Activated CD4-positive, CD25-positive, alpha-beta regulatory T cell (primary cell): ENCODE results near the gene FABP1.

Experiments used
- DNase-seq, 4 experiments: peaks; one replicate each; lab custom pipeline; 2025; lab: John Stamatoyannopoulos, UW

The FABP1 gene

DNA sequence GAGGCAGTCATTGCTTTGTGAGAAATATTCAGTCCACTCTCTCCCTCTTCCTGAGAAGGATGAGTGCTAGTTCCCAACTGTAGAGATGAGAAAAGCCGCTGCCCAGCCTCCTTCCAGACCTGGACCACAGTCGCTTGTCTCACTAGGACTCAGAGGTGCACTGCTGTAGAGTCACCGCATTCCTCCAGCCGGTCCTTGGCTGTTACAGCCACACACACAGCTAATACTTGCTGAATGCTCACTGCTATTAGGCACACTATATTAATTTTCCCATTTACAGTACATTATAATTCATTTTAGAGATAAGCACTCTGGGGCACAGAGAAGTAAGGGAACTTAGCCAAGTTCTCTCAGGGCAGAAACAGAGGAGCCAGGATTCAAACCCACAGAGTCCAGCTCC is 10.0 kb upstream of the FABP1 start:
- DNase-seq, result no peak

DNA sequence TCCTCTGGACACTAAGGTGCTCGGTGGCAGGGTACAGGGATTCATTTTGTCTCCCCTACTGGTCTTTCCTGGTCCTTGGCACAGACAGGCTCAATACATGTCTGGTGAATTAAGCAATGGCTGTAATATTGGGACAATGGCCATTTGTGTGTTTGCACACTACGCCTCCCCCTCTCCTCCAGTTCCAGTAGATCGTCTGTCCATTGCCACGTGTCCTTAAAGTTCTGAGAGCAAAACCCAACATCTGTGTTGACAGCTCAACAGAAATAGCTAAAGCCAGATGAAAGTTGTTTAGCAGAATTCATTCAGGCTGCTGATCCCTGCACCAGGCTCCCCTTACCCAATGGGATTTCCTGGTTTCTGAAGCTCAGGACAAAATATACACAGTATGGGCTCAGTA is 9.0 kb upstream of the FABP1 start:
- DNase-seq, result no peak

- DNase-seq, result no peak
Observed at GRCh38 chr2:88133875-88134274, 6.0 kb upstream of the FABP1 start.

- no peak for DNase-seq
Observed at GRCh38 chr2:88131999-88132368, 4.1 kb upstream of the FABP1 start.

DNA sequence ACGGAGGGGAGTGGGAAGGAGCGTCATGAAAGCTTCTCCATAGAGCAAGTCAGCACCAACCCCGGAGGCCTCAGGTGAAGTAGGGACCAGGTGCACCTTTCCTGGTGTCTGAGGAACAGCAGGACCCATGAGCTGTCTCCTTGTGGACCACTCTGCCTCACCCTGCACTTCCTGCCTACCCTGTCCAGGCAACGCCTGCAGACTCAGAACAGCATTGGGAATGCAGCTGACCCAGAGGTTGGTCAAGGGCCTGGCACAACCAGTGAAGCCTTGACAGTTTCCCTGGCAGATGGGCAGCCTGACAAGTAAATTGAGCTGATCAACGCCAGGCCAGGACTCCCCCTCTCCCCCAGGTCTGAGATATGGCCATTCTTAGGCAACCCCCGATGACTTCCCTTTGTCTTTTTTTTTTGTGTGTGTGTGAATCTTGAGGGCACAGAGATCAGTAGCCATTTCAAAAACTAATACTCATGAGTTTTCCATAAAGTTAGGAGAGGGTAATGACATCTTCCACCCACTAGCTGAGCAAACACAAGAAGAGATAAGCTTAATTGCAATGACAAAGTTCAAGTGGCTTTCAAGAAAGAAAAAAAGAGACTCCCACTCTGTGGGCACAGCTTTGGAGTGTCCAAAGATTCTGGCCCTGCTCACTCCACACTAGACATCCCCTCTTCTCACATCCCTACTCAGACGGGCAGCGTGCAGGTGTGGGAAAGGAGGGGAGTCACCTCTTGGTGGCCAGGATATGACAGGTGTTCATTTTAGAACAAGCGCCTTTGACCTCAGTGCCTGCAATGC is 3.5 kb upstream of the FABP1 start:
- no peak for DNase-seq

- no peak for DNase-seq
Observed at GRCh38 chr2:88129313-88129959, 1.6 kb upstream of the FABP1 start.

- no peak for DNase-seq
Observed at GRCh38 chr2:88128654-88129312, 921 bp upstream of the FABP1 start.

- DNase-seq, result no peak
Observed at GRCh38 chr2:88127638-88127887, 299 bp downstream of the FABP1 start.

DNA sequence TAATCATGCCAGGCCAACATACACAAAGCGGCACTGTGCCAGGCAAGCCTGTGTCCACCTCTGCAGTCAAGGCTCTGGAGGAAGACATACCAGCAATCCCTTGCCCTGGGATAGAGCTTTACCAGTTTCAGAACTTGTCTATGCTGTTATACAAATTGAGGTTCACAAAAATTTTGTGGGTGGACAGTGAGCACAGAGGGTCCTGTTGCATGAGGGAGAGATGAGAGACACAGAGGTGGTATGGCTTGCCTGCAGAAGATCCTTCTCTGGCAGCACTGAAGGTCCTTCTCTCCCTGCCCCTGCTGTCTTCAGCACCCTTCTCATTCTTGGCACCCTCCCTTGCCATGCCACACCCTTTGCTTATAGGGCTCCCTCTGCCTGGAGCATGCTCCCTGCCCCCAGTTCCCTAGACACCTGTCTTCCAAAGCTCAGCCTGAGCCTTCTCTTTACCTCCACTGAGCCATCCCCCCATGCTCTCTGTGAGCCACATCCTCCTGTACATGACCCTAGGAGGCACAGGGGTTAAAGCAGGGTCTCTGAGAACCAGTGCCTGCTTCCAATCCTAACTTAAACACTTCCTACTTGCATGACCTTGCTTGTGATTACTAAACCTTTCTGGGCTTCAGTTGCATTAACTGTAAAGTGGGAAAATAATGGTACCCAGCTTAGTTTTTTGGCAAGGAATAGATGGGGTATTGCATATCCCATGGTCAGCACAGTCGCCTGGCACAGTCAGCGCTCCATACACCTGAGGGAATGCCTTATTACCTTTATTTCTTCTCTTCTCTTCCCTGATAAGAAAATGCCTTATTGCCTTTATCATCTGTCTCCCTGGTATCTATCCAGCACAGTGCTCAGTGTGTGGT is 857 bp downstream of the FABP1 start:
- no peak for DNase-seq

- no peak for DNase-seq
Observed at GRCh38 chr2:88125924-88126771, 1.7 kb downstream of the FABP1 start.

- DNase-seq, result no peak
Observed at GRCh38 chr2:88125344-88125923, 2.4 kb downstream of the FABP1 start.

DNA sequence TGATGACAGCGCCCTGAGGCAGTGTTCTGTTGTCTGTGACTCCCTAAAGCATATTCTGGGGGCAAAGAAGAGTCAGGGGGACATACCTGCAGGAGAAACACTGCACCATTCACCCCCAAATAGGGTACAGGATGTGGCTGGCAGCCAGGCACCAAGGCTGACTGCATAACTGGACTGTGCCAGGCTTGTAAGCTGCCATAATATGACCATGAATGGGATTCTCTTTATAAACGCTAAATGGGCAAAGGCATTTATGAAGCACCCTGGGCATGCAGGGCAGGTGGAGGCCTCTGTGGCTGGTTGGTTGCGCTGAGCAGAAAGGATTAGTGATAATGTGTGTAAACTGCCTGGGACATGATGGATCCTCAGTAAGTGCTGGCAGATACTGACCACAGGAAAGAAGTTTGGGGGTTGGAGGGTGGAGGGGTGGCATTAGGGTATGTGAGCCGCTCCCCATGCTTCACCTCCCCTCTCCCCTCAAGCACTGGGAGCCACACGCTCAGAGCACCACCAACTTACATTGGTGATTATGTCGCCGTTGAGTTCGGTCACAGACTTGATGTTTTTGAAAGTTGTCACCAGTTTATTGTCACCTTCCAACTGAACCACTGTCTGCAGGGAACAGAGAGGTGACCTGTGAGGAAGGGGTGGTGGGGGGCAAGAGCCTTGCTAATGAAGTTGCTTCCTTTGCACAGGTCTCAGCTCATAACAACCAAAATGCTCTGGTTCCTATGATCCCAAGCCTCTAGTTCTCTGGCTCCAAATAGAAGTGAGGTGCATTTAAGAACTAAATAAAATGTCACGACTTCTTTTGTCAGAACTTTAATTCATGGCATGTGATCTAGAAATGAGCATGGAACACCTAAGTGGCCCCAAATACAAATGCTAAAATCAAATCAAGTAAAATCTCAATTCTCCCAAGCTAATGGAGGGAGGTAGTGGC is 3.6 kb downstream of the FABP1 start:
- DNase-seq, result no peak

- no peak for DNase-seq
Observed at GRCh38 chr2:88123164-88123974, 4.5 kb downstream of the FABP1 start.

GRCh38 chr2:88122141-88122884 is 5.5 kb downstream of the FABP1 start:
- no peak for DNase-seq

- DNase-seq, result no peak
Observed at GRCh38 chr2:88121678-88122077, 6.2 kb downstream of the FABP1 start.

DNA sequence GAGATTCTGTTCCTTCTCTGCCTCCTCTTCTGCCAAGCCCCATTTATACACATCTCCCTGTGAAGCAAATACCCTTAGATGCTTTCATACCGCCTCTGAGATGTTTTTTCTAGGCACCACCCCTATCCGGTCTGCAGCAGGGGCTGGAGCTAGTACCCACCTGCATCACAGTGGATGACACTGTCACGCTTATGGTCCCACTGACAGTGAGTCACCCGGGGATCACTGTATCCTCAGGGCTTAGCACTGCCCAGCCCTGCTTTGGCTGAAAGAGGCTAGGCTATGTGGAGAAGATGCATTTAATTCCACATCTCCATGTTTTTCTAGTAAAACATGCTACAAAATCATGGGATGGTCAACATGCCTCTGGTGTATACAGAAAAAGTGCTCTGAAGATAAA is 9.9 kb downstream of the FABP1 start:
- no peak for DNase-seq

- DNase-seq, result no peak
Observed at GRCh38 chr2:88116669-88117432, 11.0 kb downstream of the FABP1 start.
